ENCODE data around the gene ZNHIT3. TPM values are rescaled to one million over a fixed set of nuclear protein-coding genes. Genes with fewer than 3 reads are reported as not detected.

The ZNHIT3 gene
- total and polyA plus RNA-seq, 2 of the 4 experiments (the other 2 are of a cell fraction): 27.8 to 52.3 TPM

GRCh38 chr17:36507266-36507665 is 20.8 kb downstream of the ZNHIT3 start:
- no CpG with 5 or more reads among the region's 6 CpGs for WGBS, 2 experiments (ENCODE audit: extremely low coverage in 2 of 2, insufficient read length in 1 of 2)
- ATAC-seq (ENCODE audit: low read depth) (no peak), DNase-seq (no peak)
- Histone ChIP-seq H3K23ac (ENCODE audit: low read depth, low read length) (no peak overlapping the region), H3K4me3 (ENCODE audit: insufficient read depth, low read depth, low read length) (no peak overlapping the region), H2AK9ac (replicated peaks; ENCODE audit: low read depth, low read length, poor library complexity) (no peak overlapping the region), H4K8ac (ENCODE audit: low read depth in 2 of 2, low read length in 2 of 2) (no peak overlapping the region), H3K9ac (ENCODE audit: low read depth, low read length) (no peak overlapping the region), H3K36me3 (ENCODE audit: control insufficient read depth, insufficient read depth, low read length) (peaks cover 56% of the 10 kb centered on the region), H3K27ac (ENCODE audit: insufficient read depth, low read length) (no peak overlapping the region), H2AFZ (replicated peaks; ENCODE audit: low read length, poor library complexity) (no peak overlapping the region), H3K14ac (replicated peaks; ENCODE audit: low read depth, low read length) (no peak overlapping the region), H2BK15ac (ENCODE audit: low read depth, low read length) (no peak overlapping the region), H3K56ac (ENCODE audit: extremely low read depth, insufficient read depth, low read length) (no peak overlapping the region), H4K91ac (ENCODE audit: insufficient read depth, low read depth, low read length) (no peak overlapping the region), H3K4me1 (ENCODE audit: control insufficient read depth, insufficient read depth, low read length) (no peaks in the 10 kb centered on the region), H3K18ac (ENCODE audit: low read depth, low read length) (no peak overlapping the region), H2AK5ac (ENCODE audit: low read depth, low read length) (no peak overlapping the region), H3K9me1 (ENCODE audit: insufficient read depth, low read length) (peaks cover 11% of the 10 kb centered on the region; the same call in 1 of the 2 replicates), H3K27me3 (ENCODE audit: control insufficient read depth, insufficient read depth, low read length) (no peaks in the 10 kb centered on the region), H3K4me2 (ENCODE audit: low read depth, low read length) (no peak overlapping the region), H2BK120ac (ENCODE audit: low read depth, low read length) (no peak overlapping the region), H2BK5ac (ENCODE audit: low read depth, low read length, poor library complexity, severe bottlenecking) (no peak overlapping the region), H3K9me3 (ENCODE audit: control insufficient read depth, insufficient read depth, low read length) (no peaks in the 10 kb centered on the region), H4K20me1 (ENCODE audit: insufficient read depth, low read length) (no peaks in the 10 kb centered on the region), H3K4ac (ENCODE audit: low read depth, low read length) (no peak overlapping the region), H2BK20ac (ENCODE audit: low read depth, low read length) (no peak overlapping the region), H3K79me1 (ENCODE audit: low read depth in 1 of 2, low read length in 2 of 2) (no peaks in the 10 kb centered on the region), H4K5ac (ENCODE audit: low read depth, low read length) (no peak overlapping the region)
- TF ChIP-seq MAFK (IDR thresholded peaks at IDR 0.05; ENCODE audit: low read depth, low read length): no peak
- TF ChIP-seq POLR2A (IDR thresholded peaks at IDR 0.05; ENCODE audit: low read depth, low read length): no peak
- no peak for TF ChIP-seq CEBPB (IDR thresholded peaks at IDR 0.05; ENCODE audit: low read depth, low read length)
- no peak for TF ChIP-seq FOS (IDR thresholded peaks at IDR 0.05; ENCODE audit: low read depth, low read length)
- TF ChIP-seq CHD1 (IDR thresholded peaks at IDR 0.05; ENCODE audit: low read depth, low read length): no peak
- no peak for TF ChIP-seq USF2 (IDR thresholded peaks at IDR 0.05; ENCODE audit: low read depth, low read length)
- no peak for TF ChIP-seq RCOR1 (IDR thresholded peaks at IDR 0.05; ENCODE audit: insufficient replicate concordance, low read length)
- TF ChIP-seq MAZ (IDR thresholded peaks at IDR 0.05; ENCODE audit: borderline replicate concordance, low read depth, low read length): no peak
- TF ChIP-seq ELK1 (IDR thresholded peaks at IDR 0.05; ENCODE audit: borderline replicate concordance, low read depth, low read length): no peak
- no peak for TF ChIP-seq SMC3 (IDR thresholded peaks at IDR 0.05; ENCODE audit: low read depth, low read length)
- TF ChIP-seq NFE2L2 (IDR thresholded peaks at IDR 0.05; ENCODE audit: low read depth, low read length): no peak
- TF ChIP-seq RAD21 (IDR thresholded peaks at IDR 0.05; ENCODE audit: low read length): no peak
- TF ChIP-seq MXI1 (IDR thresholded peaks at IDR 0.05; ENCODE audit: borderline replicate concordance, low read depth, low read length): no peak
- TF ChIP-seq BHLHE40 (IDR thresholded peaks at IDR 0.05; ENCODE audit: low read depth, low read length): no peak
- no peak for TF ChIP-seq CTCF (conservative IDR thresholded peaks at IDR 0.05; ENCODE audit: low read depth, low read length)
- TF ChIP-seq RFX5 (IDR thresholded peaks at IDR 0.05; ENCODE audit: low read depth, low read length): no peak
- intact Hi-C loops (cut with micrococcal nuclease): no loop called here
- POLR2A ChIA-PET (ENCODE audit: unreplicated experiment): no interaction called here
- in situ Hi-C loops (cut with MboI; ENCODE audit: low sequenced_read_pairs): no loop called here
- CTCF ChIA-PET: no interaction called here
- dilution Hi-C loops (cut with HindIII; ENCODE audit: low sequenced_read_pairs, unreplicated experiment): no loop called here
- no TSS peak for BruUV-seq (replicated peaks)

Data from IMR-90 (cell line).